Natural killer cell (primary cell): ENCODE results near the gene HOXA6. TPM values are rescaled to one million over a fixed set of nuclear protein-coding genes. Genes with fewer than 3 reads are reported as not detected.

ENCODE experiments used
- ATAC-seq, 3 donors: fragments of 150-1000 bp in 2 of 3; fragments of 200-7000 bp in 1 of 3; cut with Tn5 transposase; 1 replicate in 1 of 3; 2 replicates in 2 of 3; pipeline ENCODE4 v1.10.0; 2021; ENCODE audit warnings: mild to moderate bottlenecking in 2 of 3, moderate library complexity in 2 of 3
- DNase-seq, 2 donors: peaks; one replicate each; pipeline versions ENCODE4 v3.0.0 to v3.0.0-alpha.2; 2013 to 2021; ENCODE audit warnings: mixed read lengths in 1 of 2
- H3K27ac ChIP-seq: one replicate; pipeline ENCODE4 v1.5.1; 2013; ENCODE audit warnings: mild to moderate bottlenecking, low read length
- H3K27me3 ChIP-seq: one replicate; pipeline ENCODE4 v1.6.1; 2013; ENCODE audit warnings: low read length; ENCODE audit not compliant: control insufficient read depth, insufficient read depth
- H3K36me3 ChIP-seq: one replicate; pipeline ENCODE4 v1.6.1; 2013; ENCODE audit warnings: low read length; ENCODE audit not compliant: control insufficient read depth, insufficient read depth
- H3K4me1 ChIP-seq: one replicate; pipeline ENCODE4 v1.6.1; 2013; ENCODE audit warnings: low read length; ENCODE audit not compliant: control insufficient read depth, insufficient read depth
- H3K4me3 ChIP-seq: one replicate; pipeline ENCODE4 v1.5.1; 2013; ENCODE audit warnings: low read length
- H3K9me3 ChIP-seq: one replicate; pipeline ENCODE4 v1.6.1; 2013; ENCODE audit warnings: low read length; ENCODE audit not compliant: control insufficient read depth, insufficient read depth
- H3K27ac Mint-ChIP-seq, 2 donors: one replicate each; pipeline ENCODE4 v1.8.0; 2022; ENCODE audit warnings: mild to moderate bottlenecking in 2 of 2, mixed read lengths in 2 of 2, moderate library complexity in 1 of 2
- H3K27me3 Mint-ChIP-seq, 2 donors: one replicate each; pipeline ENCODE4 v1.8.0; 2022; ENCODE audit warnings: low read depth in 2 of 2, mixed read lengths in 2 of 2
- H3K36me3 Mint-ChIP-seq: one replicate; pipeline ENCODE4 v1.8.0; 2022; ENCODE audit warnings: mixed read lengths
- H3K4me1 Mint-ChIP-seq, 2 donors: one replicate each; pipeline ENCODE4 v1.8.0; 2022; ENCODE audit warnings: mixed read lengths in 2 of 2
- H3K4me3 Mint-ChIP-seq: one replicate; pipeline ENCODE4 v1.8.0; 2022; ENCODE audit warnings: mild to moderate bottlenecking, moderate library complexity, mixed read lengths
- H3K9me3 Mint-ChIP-seq, 2 donors: one replicate each; pipeline ENCODE4 v1.8.0; 2022; ENCODE audit warnings: mixed read lengths in 2 of 2
- CTCF ChIP-seq: fragments of 200-600 bp; IDR thresholded peaks from one replicate; pipeline ENCODE4 v1.8.0; 2022; ENCODE audit warnings: antibody characterized with exemption
- WGBS: methylation state at CpG from one replicate; pipeline ENCODE4 v1.1.7; 2013; ENCODE audit warnings: missing lambda C conversion rate; ENCODE audit not compliant: insufficient coverage; 5-methylcytosine and 5-hydroxymethylcytosine counted together
- intact Hi-C: fragments of 100-400 bp; cut with micrococcal nuclease; formaldehyde crosslinking; loops from one replicate; pipeline ENCODE4 v1.14.2; 2022
- total RNA-seq, 4 donors: library from RNA; stranded (reverse); fragments of 120-200 nt in 1 of 4; gene quantifications; one replicate each; pipeline versions ENCODE4 v1.2.3 to v1.2.4, GENCODE V29; 2013 to 2022

Gene HOXA6
- total RNA-seq, 3 donors from 2014 or later (not counting 1 experiment from before 2014, with no cell fraction given), result 0.28 to 0.65 (median 0.43) TPM

GRCh38 chr7:27105301-27106031, 42.1 kb downstream of the HOXA6 start:
- H3K4me3 ChIP-seq, result no peak overlapping the region
- peaks cover 19% of the 10 kb centered on the region for H3K36me3 Mint-ChIP-seq
- H3K9me3 ChIP-seq, result no peaks in the 10 kb centered on the region
- intact Hi-C loops, result no loop called here
- H3K9me3 Mint-ChIP-seq, result no peaks in the 10 kb centered on the region
- ATAC-seq (no peak), DNase-seq (no peak)
- no peak overlapping the region for H3K4me3 Mint-ChIP-seq
- H3K27ac ChIP-seq, result no peak overlapping the region
- H3K27ac Mint-ChIP-seq, result no peak overlapping the region
- H3K4me1 ChIP-seq, result peaks cover 12% of the 10 kb centered on the region
- WGBS, result 91% methylated on average over 11 of the region's 13 CpGs
- no peak for TF ChIP-seq CTCF
- peaks cover 25% of the 10 kb centered on the region for H3K27me3 ChIP-seq
- H3K36me3 ChIP-seq, result no peaks in the 10 kb centered on the region
- peaks cover 17 to 21% of the 10 kb centered on the region in 2 donors for H3K4me1 Mint-ChIP-seq
- peaks cover 41 to 50% of the 10 kb centered on the region in 2 donors for H3K27me3 Mint-ChIP-seq

GRCh38 chr7:27104341-27105058, 43.1 kb downstream of the HOXA6 start:
- H3K27ac Mint-ChIP-seq, result no peak overlapping the region
- H3K4me3 Mint-ChIP-seq, result no peak overlapping the region
- H3K27me3 Mint-ChIP-seq, result peaks cover 41 to 60% of the 10 kb centered on the region in 2 donors
- Histone ChIP-seq H3K4me1 (peaks cover 12% of the 10 kb centered on the region), H3K4me3 (no peak overlapping the region), H3K27me3 (peaks cover 25% of the 10 kb centered on the region), H3K9me3 (no peaks in the 10 kb centered on the region), H3K27ac (no peak overlapping the region), H3K36me3 (no peaks in the 10 kb centered on the region)
- intact Hi-C loops, result no loop called here
- H3K36me3 Mint-ChIP-seq, result peaks cover 28% of the 10 kb centered on the region
- no peak for TF ChIP-seq CTCF
- DNase-seq (no peak), ATAC-seq (no peak)
- no peaks in the 10 kb centered on the region for H3K9me3 Mint-ChIP-seq
- peaks cover 20 to 25% of the 10 kb centered on the region in 2 donors for H3K4me1 Mint-ChIP-seq
- 91% methylated on average over 12 of the region's 13 CpGs for WGBS

- H3K4me1 Mint-ChIP-seq, result peaks cover 27 to 32% of the 10 kb centered on the region in 2 donors
- peaks cover 29% of the 10 kb centered on the region for H3K27me3 ChIP-seq
- no peak overlapping the region for H3K27ac ChIP-seq
- no peak for DNase-seq
- no peaks in the 10 kb centered on the region for H3K9me3 ChIP-seq
- peaks cover 48 to 68% of the 10 kb centered on the region in 2 donors for H3K27me3 Mint-ChIP-seq
- H3K4me3 Mint-ChIP-seq, result no peak overlapping the region
- H3K9me3 Mint-ChIP-seq, result no peaks in the 10 kb centered on the region
- intact Hi-C loops, result no loop called here
- peaks cover 3% of the 10 kb centered on the region for H3K36me3 ChIP-seq
- no peak for TF ChIP-seq CTCF
- H3K27ac Mint-ChIP-seq, result no peak overlapping the region
- peaks cover 36% of the 10 kb centered on the region for H3K36me3 Mint-ChIP-seq
- peaks cover 16% of the 10 kb centered on the region for H3K4me1 ChIP-seq
- 62% methylated on average over 32 of the region's 35 CpGs for WGBS
- no peak for ATAC-seq
- H3K4me3 ChIP-seq, result no peak overlapping the region
Observed at GRCh38 chr7:27103489-27104226, 43.9 kb downstream of the HOXA6 start.
